BE2C (cell line): ENCODE results near the gene UCMA.

Source experiments
- DNase-seq: peaks from one replicate; pipeline ENCODE4 v3.0.0-alpha.2; 2020
- H3K27me3 ChIP-seq: fragments of 250-450 bp; sonication (Bioruptor Pico); 2 replicates; pipeline ENCODE4 v1.5.1; 2020; ENCODE audit warnings: mild to moderate bottlenecking
- H3K36me3 ChIP-seq: fragments of 250-450 bp; sonication (Bioruptor Pico); 2 replicates; pipeline ENCODE4 v1.5.1; 2020; ENCODE audit warnings: mild to moderate bottlenecking
- H3K4me1 ChIP-seq: fragments of 250-450 bp; sonication (Bioruptor Pico); 2 replicates; pipeline ENCODE4 v1.5.1; 2020
- H3K4me3 ChIP-seq: 2 replicates; pipeline ENCODE4 v1.5.1; 2011; ENCODE audit warnings: low read depth, low read length
- H3K9me3 ChIP-seq: fragments of 250-450 bp; sonication (Bioruptor Pico); 2 replicates; pipeline ENCODE4 v1.5.1; 2020
- TF ChIP-seq, protein P1 (sequence below): IDR thresholded peaks from 2 replicates; pipeline ENCODE4 v1.5.1; 2012; ENCODE audit warnings: mild to moderate bottlenecking, low read depth, low read length

Gene UCMA

GRCh38 chr10:13182424-13182823 is 51.8 kb downstream of the UCMA start:
- Histone ChIP-seq H3K36me3 (peaks cover 79% of the 10 kb centered on the region), H3K27me3 (no peaks in the 10 kb centered on the region), H3K9me3 (no peaks in the 10 kb centered on the region), H3K4me3 (no peak overlapping the region), H3K4me1 (no peaks in the 10 kb centered on the region)
- DNase-seq = no peak
- TF ChIP-seq, protein P1, sequence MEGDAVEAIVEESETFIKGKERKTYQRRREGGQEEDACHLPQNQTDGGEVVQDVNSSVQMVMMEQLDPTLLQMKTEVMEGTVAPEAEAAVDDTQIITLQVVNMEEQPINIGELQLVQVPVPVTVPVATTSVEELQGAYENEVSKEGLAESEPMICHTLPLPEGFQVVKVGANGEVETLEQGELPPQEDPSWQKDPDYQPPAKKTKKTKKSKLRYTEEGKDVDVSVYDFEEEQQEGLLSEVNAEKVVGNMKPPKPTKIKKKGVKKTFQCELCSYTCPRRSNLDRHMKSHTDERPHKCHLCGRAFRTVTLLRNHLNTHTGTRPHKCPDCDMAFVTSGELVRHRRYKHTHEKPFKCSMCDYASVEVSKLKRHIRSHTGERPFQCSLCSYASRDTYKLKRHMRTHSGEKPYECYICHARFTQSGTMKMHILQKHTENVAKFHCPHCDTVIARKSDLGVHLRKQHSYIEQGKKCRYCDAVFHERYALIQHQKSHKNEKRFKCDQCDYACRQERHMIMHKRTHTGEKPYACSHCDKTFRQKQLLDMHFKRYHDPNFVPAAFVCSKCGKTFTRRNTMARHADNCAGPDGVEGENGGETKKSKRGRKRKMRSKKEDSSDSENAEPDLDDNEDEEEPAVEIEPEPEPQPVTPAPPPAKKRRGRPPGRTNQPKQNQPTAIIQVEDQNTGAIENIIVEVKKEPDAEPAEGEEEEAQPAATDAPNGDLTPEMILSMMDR = no peak

GRCh38 chr10:13180788-13181187 is 53.4 kb downstream of the UCMA start:
- Histone ChIP-seq H3K36me3 (peaks cover 78% of the 10 kb centered on the region), H3K4me3 (no peak overlapping the region), H3K9me3 (no peaks in the 10 kb centered on the region), H3K27me3 (no peaks in the 10 kb centered on the region), H3K4me1 (no peaks in the 10 kb centered on the region)
- TF ChIP-seq, protein P1 = no peak
- no peak for DNase-seq

- no peak for DNase-seq
- Histone ChIP-seq H3K9me3 (no peaks in the 10 kb centered on the region), H3K4me1 (no peaks in the 10 kb centered on the region), H3K27me3 (no peaks in the 10 kb centered on the region), H3K36me3 (peaks cover 65% of the 10 kb centered on the region), H3K4me3 (no peak overlapping the region)
- TF ChIP-seq, protein P1 = no peak
These were observed 60.6 kb downstream of the UCMA start for GRCh38 chr10:13173616-13174015.
